Measurements from ENCODE around the gene RAB27B. TPM values are rescaled to one million over a fixed set of nuclear protein-coding genes. Genes with fewer than 3 reads are reported as not detected.

The RAB27B gene
- total and polyA plus RNA-seq, 2 of the 8 experiments (the other 6 are each of a cell fraction or from before 2014, with no cell fraction given), result 0.05 to 0.60 TPM

- POLR2A ChIA-PET (ENCODE audit: partially characterized antibody), result no interaction called here
- FAIRE-seq, result no peak
- no peak overlapping the region for H2BK15ac ChIP-seq (ENCODE audit: low read length)
These were observed 96.7 kb downstream of the RAB27B start for GRCh38 chr18:54924948-54925347.

More at GRCh38 chr18:54924948-54925347, 96.7 kb downstream of the RAB27B start:
- Histone ChIP-seq H4K5ac (ENCODE audit: insufficient read length, low read depth, low read length) (no peak overlapping the region), H4K8ac (ENCODE audit: extremely low read depth, insufficient read depth, low read length) (no peak overlapping the region), H3K56ac (replicated peaks; ENCODE audit: insufficient read length, low read depth, low read length) (no peak overlapping the region), H4K20me1 (replicated peaks in 1 of 2; ENCODE audit: control insufficient read depth in 1 of 2, insufficient read depth in 2 of 2, low read length in 2 of 2) (no peaks in the 10 kb centered on the region), H3K4me1 (replicated peaks in 1 of 4; ENCODE audit: control insufficient read depth in 3 of 4, insufficient read depth in 4 of 4, low read length in 3 of 4) (no peaks in the 10 kb centered on the region), H3K79me2 (ENCODE audit: control insufficient read depth in 1 of 2, insufficient read depth in 2 of 2, low read length in 2 of 2) (no peaks in the 10 kb centered on the region), H3K36me3 (ENCODE audit: control insufficient read depth in 2 of 4, insufficient read depth in 4 of 4, low read length in 3 of 4) (no peaks in the 10 kb centered on the region), H3K23ac (ENCODE audit: insufficient read length) (no peak overlapping the region), H3K4ac (replicated peaks; ENCODE audit: insufficient read length, low read depth, low read length) (no peak overlapping the region), H2AK5ac (ENCODE audit: low read depth, low read length) (no peak overlapping the region), H3K79me1 (ENCODE audit: low read depth, low read length) (no peaks in the 10 kb centered on the region), H2BK120ac (replicated peaks; ENCODE audit: low read depth, low read length) (no peak overlapping the region), H3K9ac (replicated peaks in 1 of 4; ENCODE audit: extremely low read depth in 1 of 4, low read depth in 3 of 4, low read length in 3 of 4) (no peak overlapping the region), H4K91ac (replicated peaks; ENCODE audit: insufficient read length, low read length) (no peak overlapping the region), H3K23me2 (ENCODE audit: low read depth, low read length) (no peaks in the 10 kb centered on the region), H2BK5ac (ENCODE audit: low read depth, low read length) (no peak overlapping the region), H3K14ac (ENCODE audit: insufficient read length) (no peak overlapping the region), H2BK12ac (ENCODE audit: low read depth, low read length) (no peak overlapping the region), H3K9me3 (ENCODE audit: insufficient read depth in 2 of 2, low read depth in 1 of 2, low read length in 1 of 2) (no peaks in the 10 kb centered on the region), H3K27ac (ENCODE audit: low read depth, low read length) (no peak overlapping the region), H2BK20ac (ENCODE audit: low read length) (no peak overlapping the region), H3K4me2 (ENCODE audit: insufficient read depth in 1 of 2, low read depth in 2 of 2, low read length in 2 of 2) (no peak overlapping the region), H3K18ac (ENCODE audit: extremely low read depth, low read length) (no peak overlapping the region), H3K4me3 (ENCODE audit: extremely low read depth in 1 of 4, insufficient read depth in 2 of 4, low read depth in 3 of 4, low read length in 4 of 4) (no peak overlapping the region), H2AFZ (ENCODE audit: low read length) (no peak overlapping the region), H3K27me3 (replicated peaks in 1 of 4; ENCODE audit: control insufficient read depth in 3 of 4, extremely low read depth in 1 of 4, insufficient read depth in 3 of 4, low read length in 3 of 4) (no peaks in the 10 kb centered on the region)
- CTCF ChIA-PET (ENCODE audit: partially characterized antibody), result no interaction called here
- DNase-seq (ENCODE audit: low read depth in 1 of 2, low spot score in 2 of 2), result no peak
- 96% methylated on average over 1 of the region's 1 CpG; no CpG with 5 or more reads in 1 of the 2 experiments for WGBS, 2 experiments (ENCODE audit: extremely low coverage in 1 of 2, insufficient coverage in 1 of 2, insufficient read length in 1 of 2, insufficient replicate concordance in 2 of 2, low coverage in 1 of 2, low lambda C conversion rate in 2 of 2, missing lambda C conversion rate in 1 of 2)
- TF ChIP-seq SIN3A (conservative IDR thresholded peaks at IDR 0.05 in 1 of 2, IDR thresholded peaks at IDR 0.05 in 1 of 2; ENCODE audit: low read depth in 1 of 2, low read length in 2 of 2) (no peak), NRF1 (IDR thresholded peaks at IDR 0.05; ENCODE audit: low read depth, low read length) (no peak), MAX (IDR thresholded peaks at IDR 0.05) (no peak), SRF (IDR thresholded peaks at IDR 0.05; ENCODE audit: low read depth, low read length) (no peak), CTBP2 (IDR thresholded peaks at IDR 0.05; ENCODE audit: borderline replicate concordance, insufficient read depth, insufficient read length, low read length) (no peak), CHD1 (IDR thresholded peaks at IDR 0.05; ENCODE audit: low read depth, low read length) (no peak), USF2 (IDR thresholded peaks at IDR 0.05; ENCODE audit: low read length) (no peak)
